GM12865 (cell line): Measurements from ENCODE around the gene ZNF432.

Experiments
- DNase-seq: peaks from one replicate; pipeline ENCODE4 v3.0.0; 2010; ENCODE audit warnings: low read depth
- H3K4me3 ChIP-seq: 2 replicates; pipeline ENCODE4 v1.5.1; 2011; ENCODE audit warnings: mild to moderate bottlenecking, low read depth, low read length, control low read depth
- CTCF ChIP-seq: IDR thresholded peaks from 2 replicates; pipeline ENCODE4 v1.5.1; 2011; ENCODE audit warnings: low read length, control low read depth, low read depth, inconsistent platforms; ENCODE audit not compliant: insufficient read depth; ENCODE audit errors: missing control alignments

ZNF432 gene

GRCh38 chr19:52007451-52007805 lies 41.2 kb downstream of the ZNF432 start:
- peak overlapping the region; percentile 66 for H3K4me3 ChIP-seq
- TF ChIP-seq CTCF, result no peak
- DNase-seq, result no peak

- TF ChIP-seq CTCF, result no peak
- DNase-seq, result no peak
- no peak overlapping the region for H3K4me3 ChIP-seq
These were observed 54.5 kb downstream of the ZNF432 start for GRCh38 chr19:51994048-51994644.

- H3K4me3 ChIP-seq, result no peak overlapping the region
- TF ChIP-seq CTCF, result no peak
- DNase-seq, result no peak
These were observed 55.2 kb downstream of the ZNF432 start for GRCh38 chr19:51993422-51993821.

GRCh38 chr19:51986309-51987291 lies 62.0 kb downstream of the ZNF432 start, which contains the start of gene ZNF350:
Gene ZNF350, minus strand, starts transcription at chr19:51986840. Its CDS starts 12,480 bp downstream, at chr19:51974360.
- peak; percentile 95 for DNase-seq
- TF ChIP-seq CTCF, result no peak
- H3K4me3 ChIP-seq, result peak within 1 kb of the TSS; percentile 74

- TF ChIP-seq CTCF, result no peak
- no peak overlapping the region for H3K4me3 ChIP-seq
- DNase-seq, result no peak
These were observed 65.3 kb downstream of the ZNF432 start for GRCh38 chr19:51983361-51983760.
